Sigmoid colon (tissue), 7 donors: Measurements from ENCODE around the gene OR2V2. TPM values are rescaled to one million over a fixed set of nuclear protein-coding genes. Genes with fewer than 3 reads are reported as not detected.

Source experiments
- DNase-seq: peaks from one replicate; pipeline ENCODE4 v3.0.0-alpha.2; 2019
- H3K27ac ChIP-seq, 4 donors: fragments of 200-600 bp; sonication (generic); one replicate each; pipeline ENCODE4 v1.5.1; 2016 to 2019; ENCODE audit warnings: mild to moderate bottlenecking in 1 of 4
- H3K27me3 ChIP-seq, 3 donors: fragments of 200-600 bp; sonication (generic); one replicate each; pipeline ENCODE4 v1.5.1; 2019; ENCODE audit warnings: mild to moderate bottlenecking in 1 of 3
- H3K36me3 ChIP-seq, 4 donors: fragments of 200-600 bp; sonication (generic); one replicate each; pipeline ENCODE4 v1.5.1; 2016 to 2019
- H3K4me1 ChIP-seq, 4 donors: fragments of 200-600 bp; sonication (generic); one replicate each; pipeline ENCODE4 v1.5.1; 2017 to 2019
- H3K4me3 ChIP-seq, 4 donors: fragments of 200-600 bp; sonication (generic); one replicate each; pipeline ENCODE4 v1.5.1; 2017 to 2019; ENCODE audit warnings: mild to moderate bottlenecking in 2 of 4, moderate library complexity in 1 of 4
- H3K9me3 ChIP-seq, 4 donors: fragments of 200-600 bp in 3 of 4; sonication (generic) in 3 of 4; one replicate each; pipeline versions ENCODE4 v1.5.1 to v1.6.1; 2013 to 2019
- CTCF ChIP-seq, 4 experiments: fragments of 450-650 bp in 3 of 4; fragments of 200-600 bp in 1 of 4; IDR thresholded peaks; one replicate each; pipeline ENCODE4 v1.5.1; 2016 to 2019; ENCODE audit warnings: antibody characterized with exemption in 4 of 4, mild to moderate bottlenecking in 3 of 4, moderate library complexity in 2 of 4
- EP300 ChIP-seq, 4 donors: sonication (generic); formaldehyde crosslinking; IDR thresholded peaks; one replicate each; pipeline ENCODE4 v1.6.1; 2017; ENCODE audit warnings: antibody characterized with exemption in 4 of 4
- POLR2A ChIP-seq, 2 donors: fragments of 450-650 bp; IDR thresholded peaks; one replicate each; pipeline ENCODE4 v1.6.1; 2016; ENCODE audit warnings: antibody characterized with exemption in 2 of 2, mild to moderate bottlenecking in 2 of 2, moderate library complexity in 2 of 2
- POLR2AphosphoS5 ChIP-seq, 4 donors: sonication (generic); formaldehyde crosslinking; IDR thresholded peaks; one replicate each; pipeline ENCODE4 v1.6.1; 2017; ENCODE audit warnings: antibody characterized with exemption in 4 of 4
- WGBS, 2 donors: extraction: QIAGEN DNeasy Blood & Tissue Kit; methylation state at CpG; one replicate each; pipeline ENCODE4 v1.1.7; 2013; 5-methylcytosine and 5-hydroxymethylcytosine counted together
- intact Hi-C: fragments of 100-400 bp; cut with DNase I; formaldehyde crosslinking; loops from one replicate; pipeline ENCODE4 v1.15.1; 2023
- polyA plus RNA-seq, 3 donors: library from polyadenylated mRNA; stranded (reverse); fragments of 200-250 nt; gene quantifications; one replicate each; pipeline ENCODE4 v1.2.3, GENCODE V29; 2013
- total RNA-seq, 4 donors: library from RNA; depleted of rRNA; stranded (reverse); fragments of >200 nt; gene quantifications; one replicate each; pipeline ENCODE4 v1.1.0, GENCODE V29; 2016
- donor health status: healthy with polysubstance abuse.
- donor health status: Bipolar disorder and iron deficiency.
- donor health status: healthy.

The OR2V2 gene
- total and polyA plus RNA-seq, 7 donors: not detected

GRCh38 chr5:181181650-181182565 lies 34.5 kb downstream of the OR2V2 start:
- 36 to 47% methylated on average over 25 of the region's 25 CpGs for WGBS, 2 donors
- Histone ChIP-seq H3K4me1 (peaks cover 0 to 18% (median 8%) of the 10 kb centered on the region in 4 donors), H3K9me3 (no peaks in the 10 kb centered on the region), H3K4me3 (no peak overlapping the region), H3K36me3 (no peaks in the 10 kb centered on the region), H3K27ac (peak overlapping the region in 1 of 4 donors; percentile 34), H3K27me3 (no peaks in the 10 kb centered on the region)
- intact Hi-C loops: loop anchor here (10.0 kb wide), 1 partner anchor 377 kb away; the partner anchor contains the start of gene MGAT1
- DNase-seq: peak; percentile 77
- TF ChIP-seq EP300 (IDR thresholded peaks at IDR 0.05) (no peak), POLR2AphosphoS5 (IDR thresholded peaks at IDR 0.05) (no peak), POLR2A (IDR thresholded peaks at IDR 0.05) (no peak), CTCF (IDR thresholded peaks at IDR 0.05) (peak; percentile 47 to 69 (median 62))

- H3K27me3 ChIP-seq: no peaks in the 10 kb centered on the region
- DNase-seq: no peak
- TF ChIP-seq EP300 (IDR thresholded peaks at IDR 0.05): no peak
- no peak for TF ChIP-seq POLR2AphosphoS5 (IDR thresholded peaks at IDR 0.05)
- no peak for TF ChIP-seq POLR2A (IDR thresholded peaks at IDR 0.05)
- TF ChIP-seq CTCF (IDR thresholded peaks at IDR 0.05): no peak
- WGBS, 2 donors: 42 to 72% methylated on average over 12 of the region's 12 CpGs
- intact Hi-C loops: loop anchor here (10.0 kb wide), 1 partner anchor 378 kb away; the partner anchor contains the start of gene MGAT1
- H3K27ac ChIP-seq: peak overlapping the region in 2 of 4 donors; percentile 32 to 34
- no peaks in the 10 kb centered on the region for H3K9me3 ChIP-seq
- peaks cover 0 to 18% (median 8%) of the 10 kb centered on the region in 4 donors for H3K4me1 ChIP-seq
- H3K36me3 ChIP-seq: no peaks in the 10 kb centered on the region
- H3K4me3 ChIP-seq: no peak overlapping the region
Measured at GRCh38 chr5:181182651-181183050, 35.3 kb downstream of the OR2V2 start.

- TF ChIP-seq POLR2AphosphoS5 (IDR thresholded peaks at IDR 0.05) (no peak), CTCF (IDR thresholded peaks at IDR 0.05) (no peak), POLR2A (IDR thresholded peaks at IDR 0.05) (no peak), EP300 (IDR thresholded peaks at IDR 0.05) (no peak)
- peak overlapping the region in 3 of 4 donors; percentile 51 to 55 (median 51) for H3K4me3 ChIP-seq
- H3K9me3 ChIP-seq: no peaks in the 10 kb centered on the region
- H3K36me3 ChIP-seq: no peaks in the 10 kb centered on the region
- DNase-seq: no peak
- peaks cover 0 to 28% (median 11%) of the 10 kb centered on the region in 4 donors for H3K4me1 ChIP-seq
- 71 to 79% methylated on average over 16 of the region's 16 CpGs for WGBS, 2 donors
- intact Hi-C loops: loop anchor here (10.0 kb wide), 1 partner anchor 380 kb away; the partner anchor contains the start of gene MGAT1
- no peaks in the 10 kb centered on the region for H3K27me3 ChIP-seq
- peak overlapping the region in 3 of 4 donors; percentile 62 to 76 (median 70) for H3K27ac ChIP-seq
Measured at GRCh38 chr5:181184845-181185216, 37.4 kb downstream of the OR2V2 start.

- Histone ChIP-seq H3K27ac (no peak overlapping the region), H3K36me3 (no peaks in the 10 kb centered on the region), H3K4me1 (peaks cover 0 to 35% (median 11%) of the 10 kb centered on the region in 4 donors), H3K4me3 (no peak overlapping the region), H3K27me3 (no peaks in the 10 kb centered on the region), H3K9me3 (no peaks in the 10 kb centered on the region)
- intact Hi-C loops: loop anchor here (10.0 kb wide), 1 partner anchor 381 kb away; the partner anchor contains the start of gene MGAT1
- no peak for DNase-seq
- WGBS, 2 donors: 90 to 94% methylated on average over 13 of the region's 13 CpGs
- no peak for TF ChIP-seq POLR2AphosphoS5 (IDR thresholded peaks at IDR 0.05)
- TF ChIP-seq POLR2A (IDR thresholded peaks at IDR 0.05): no peak
Measured at GRCh38 chr5:181185560-181185959, 38.2 kb downstream of the OR2V2 start.

GRCh38 chr5:181186022-181186421 lies 38.6 kb downstream of the OR2V2 start:
- 70 to 88% methylated on average over 6 of the region's 6 CpGs for WGBS, 2 donors
- no peak overlapping the region for H3K27ac ChIP-seq
- H3K27me3 ChIP-seq: no peaks in the 10 kb centered on the region
- H3K4me3 ChIP-seq: no peak overlapping the region
- no peak for DNase-seq
- H3K4me1 ChIP-seq: peaks cover 0 to 39% (median 11%) of the 10 kb centered on the region in 4 donors
- H3K36me3 ChIP-seq: no peaks in the 10 kb centered on the region
- TF ChIP-seq POLR2AphosphoS5 (IDR thresholded peaks at IDR 0.05) (no peak), EP300 (IDR thresholded peaks at IDR 0.05) (no peak), CTCF (IDR thresholded peaks at IDR 0.05) (no peak), POLR2A (IDR thresholded peaks at IDR 0.05) (no peak)
- no peaks in the 10 kb centered on the region for H3K9me3 ChIP-seq
- intact Hi-C loops: loop anchor here (10.0 kb wide), 1 partner anchor 381 kb away; the partner anchor contains the start of gene MGAT1
